Fibroblast of the aortic adventitia (primary cell): ENCODE data around the gene STIM2. TPM values are rescaled to one million over a fixed set of nuclear protein-coding genes. Genes with fewer than 3 reads are reported as not detected.

Experiments used
- DNase-seq: peaks from one replicate; pipeline ENCODE4 v3.0.0-alpha.2; 2010; ENCODE audit warnings: low read depth
- H3K4me3 ChIP-seq: 2 replicates; pipeline ENCODE4 v1.5.1; 2011; ENCODE audit warnings: low read depth, mild to moderate bottlenecking, control low read depth, low read length, moderate library complexity
- CTCF ChIP-seq: IDR thresholded peaks from 2 replicates; pipeline ENCODE4 v1.5.1; 2011; ENCODE audit warnings: mild to moderate bottlenecking, low read length, control low read depth, inconsistent platforms; ENCODE audit not compliant: insufficient read depth
- total RNA-seq: library from RNA; depleted of rRNA; stranded (reverse); fragments of >200 nt; gene quantifications from 2 replicates; pipeline ENCODE4 v1.2.3, GENCODE V29; 2012; ENCODE audit warnings: low replicate concordance

The STIM2 gene
- total RNA-seq, 1 donor, result 31.2 TPM

GRCh38 chr4:26909369-26909768 is 48.7 kb downstream of the STIM2 start:
- no peak for TF ChIP-seq CTCF
- DNase-seq, result no peak
- H3K4me3 ChIP-seq, result no peak overlapping the region

GRCh38 chr4:26911254-26911653 is 50.6 kb downstream of the STIM2 start:
- TF ChIP-seq CTCF, result no peak
- DNase-seq, result no peak

GRCh38 chr4:26912069-26912468 is 51.4 kb downstream of the STIM2 start:
- TF ChIP-seq CTCF, result no peak
- DNase-seq, result no peak
- no peak overlapping the region for H3K4me3 ChIP-seq

More at GRCh38 chr4:26911254-26911653, 50.6 kb downstream of the STIM2 start:
- no peak overlapping the region for H3K4me3 ChIP-seq

- TF ChIP-seq CTCF, result no peak
- no peak overlapping the region for H3K4me3 ChIP-seq
- DNase-seq, result no peak
Measured at GRCh38 chr4:26912810-26913209, 52.2 kb downstream of the STIM2 start.

GRCh38 chr4:26916195-26916594 is 55.6 kb downstream of the STIM2 start:
- peak; percentile 14 for DNase-seq
- no peak for TF ChIP-seq CTCF
- no peak overlapping the region for H3K4me3 ChIP-seq

GRCh38 chr4:26930964-26931363 is 70.3 kb downstream of the STIM2 start:
- no peak for DNase-seq
- TF ChIP-seq CTCF, result no peak
- no peak overlapping the region for H3K4me3 ChIP-seq

GRCh38 chr4:26931451-26931850 is 70.8 kb downstream of the STIM2 start:
- no peak for TF ChIP-seq CTCF
- no peak overlapping the region for H3K4me3 ChIP-seq
- no peak for DNase-seq
